Adrenal gland (tissue), 5 donors: ENCODE data around the gene DNAJB1.

Source experiments
- CTCF ChIP-seq, 6 experiments: fragments of 450-650 bp in 4 of 6; fragments of 200-600 bp in 2 of 6; sonication (generic) in 1 of 6; IDR thresholded peaks; 1 replicate in 5 of 6; 2 replicates in 1 of 6; pipeline versions ENCODE4 v1.5.1 to v1.8.0; 2016 to 2021; ENCODE audit warnings: antibody characterized with exemption in 6 of 6, mild to moderate bottlenecking in 2 of 6, moderate library complexity in 1 of 6
- POLR2A ChIP-seq, 2 donors: fragments of 450-650 bp; IDR thresholded peaks; one replicate each; pipeline ENCODE4 v1.6.1; 2017; ENCODE audit warnings: antibody characterized with exemption in 2 of 2, mild to moderate bottlenecking in 2 of 2, moderate library complexity in 1 of 2
- donor health status: DM: no; HTN: no; CAD: no.

DNA sequence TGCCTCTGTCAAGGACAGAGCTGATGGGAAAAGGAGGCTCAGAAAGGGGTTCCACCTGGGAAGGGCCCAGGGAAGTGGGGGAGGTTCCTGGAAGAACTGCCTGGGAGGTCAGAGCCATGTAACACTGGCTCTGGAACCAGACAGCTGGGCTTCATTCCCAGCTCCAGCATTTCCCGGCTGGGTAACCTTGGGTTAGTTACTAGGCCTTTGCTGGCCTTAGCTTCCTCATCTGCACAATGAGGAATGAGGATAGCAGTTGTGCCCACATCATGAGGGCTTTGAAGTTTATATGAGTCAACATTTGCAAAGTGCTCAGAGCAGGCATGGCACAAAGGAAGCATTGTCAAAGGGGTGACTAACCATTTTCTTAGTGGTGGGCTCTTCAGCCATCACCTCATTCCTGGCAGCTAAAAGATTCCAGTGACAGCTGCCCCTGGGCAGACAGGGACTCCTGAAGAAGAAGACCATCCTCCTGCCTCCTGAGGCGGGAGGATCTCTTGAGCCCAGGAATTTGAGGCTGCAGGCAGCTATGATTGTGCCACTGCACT is 1.7 kb upstream of the DNAJB1 start:
- TF ChIP-seq CTCF (IDR thresholded peaks at IDR 0.05): no peak
- TF ChIP-seq POLR2A (IDR thresholded peaks at IDR 0.05): peak in 1 of 2 donors; percentile 26
